Liver (tissue), 9 donors: Measurements from ENCODE around the gene ACKR3. TPM values are rescaled to one million over a fixed set of nuclear protein-coding genes. Genes with fewer than 3 reads are reported as not detected.

Source experiments
- DNase-seq: peaks from one replicate; pipeline ENCODE4 v3.0.0-alpha.2; 2017; ENCODE audit warnings: low spot score
- H3K27ac ChIP-seq, 2 donors: one replicate each; pipeline ENCODE4 v1.7.0; 2013; ENCODE audit warnings: inconsistent platforms in 2 of 2, low read length in 2 of 2, control low read depth in 1 of 2, low read depth in 1 of 2, mild to moderate bottlenecking in 1 of 2
- H3K27me3 ChIP-seq, 4 donors: one replicate each; pipeline versions ENCODE4 v1.6.1 to v1.7.0; 2013; ENCODE audit warnings: low read length in 3 of 4, inconsistent platforms in 1 of 4, mild to moderate bottlenecking in 1 of 4, moderate library complexity in 1 of 4; ENCODE audit not compliant: control insufficient read depth in 4 of 4, insufficient read depth in 4 of 4
- H3K36me3 ChIP-seq, 4 donors: one replicate each; pipeline versions ENCODE4 v1.6.1 to v1.7.0; 2013; ENCODE audit warnings: low read length in 3 of 4, mild to moderate bottlenecking in 3 of 4, low read depth in 1 of 4, moderate library complexity in 1 of 4; ENCODE audit not compliant: control insufficient read depth in 4 of 4, insufficient read depth in 3 of 4
- H3K4me1 ChIP-seq, 4 donors: one replicate each; pipeline versions ENCODE4 v1.6.1 to v1.7.0; 2013; ENCODE audit warnings: low read length in 3 of 4, mild to moderate bottlenecking in 3 of 4, moderate library complexity in 1 of 4; ENCODE audit not compliant: control insufficient read depth in 4 of 4, insufficient read depth in 4 of 4
- H3K4me3 ChIP-seq, 3 donors: one replicate each; pipeline versions ENCODE4 v1.6.1 to v1.7.0; 2013; ENCODE audit warnings: low read length in 3 of 3, control low read depth in 1 of 3, low read depth in 1 of 3, mild to moderate bottlenecking in 1 of 3
- H3K9ac ChIP-seq, 2 donors: one replicate each; pipeline ENCODE4 v1.7.0; 2013; ENCODE audit warnings: low read length in 2 of 2, mild to moderate bottlenecking in 2 of 2, moderate library complexity in 2 of 2, control low read depth in 1 of 2, low read depth in 1 of 2
- H3K9me3 ChIP-seq, 4 donors: one replicate each; pipeline versions ENCODE4 v1.6.1 to v1.7.0; 2013; ENCODE audit warnings: low read length in 3 of 4; ENCODE audit not compliant: control insufficient read depth in 4 of 4
- ATF3 ChIP-seq: IDR thresholded peaks from 2 replicates; pipeline ENCODE4 v1.6.1; 2016; ENCODE audit warnings: antibody characterized with exemption
- CTCF ChIP-seq: fragments of 150-350 bp; IDR thresholded peaks from 2 replicates; pipeline ENCODE4 v1.5.1; 2017; ENCODE audit warnings: improper control_type of control experiment, low read depth, low read length; ENCODE audit not compliant: missing input control
- EGR1 ChIP-seq, 2 donors: IDR thresholded peaks; 2 replicates each; pipeline ENCODE4 v1.6.1; 2016 to 2018; ENCODE audit warnings: antibody characterized with exemption in 2 of 2, low read depth in 2 of 2
- FOXA1 ChIP-seq: IDR thresholded peaks from 2 replicates; pipeline ENCODE4 v1.6.1; 2016; ENCODE audit warnings: antibody characterized with exemption
- FOXA2 ChIP-seq: IDR thresholded peaks from 2 replicates; pipeline ENCODE4 v1.6.1; 2016; ENCODE audit warnings: antibody characterized with exemption
- GABPA ChIP-seq, 2 donors: IDR thresholded peaks in 1 of 2; conservative IDR thresholded peaks in 1 of 2; 2 replicates each; pipeline ENCODE4 v1.6.1; 2016; ENCODE audit warnings: antibody characterized with exemption in 2 of 2, mild to moderate bottlenecking in 1 of 2, moderate library complexity in 1 of 2
- HNF4A ChIP-seq, 2 donors: conservative IDR thresholded peaks; 2 replicates each; pipeline ENCODE4 v1.6.1; 2016; ENCODE audit warnings: antibody characterized with exemption in 2 of 2, mild to moderate bottlenecking in 2 of 2
- HNF4G ChIP-seq: IDR thresholded peaks from 2 replicates; pipeline ENCODE4 v1.6.1; 2016; ENCODE audit warnings: antibody characterized with exemption
- JUND ChIP-seq, 2 donors: IDR thresholded peaks; 2 replicates each; pipeline ENCODE4 v1.6.1; 2016; ENCODE audit warnings: antibody characterized with exemption in 2 of 2
- MAX ChIP-seq: IDR thresholded peaks from 2 replicates; pipeline ENCODE4 v1.6.1; 2016; ENCODE audit warnings: antibody characterized with exemption
- NR2F2 ChIP-seq: IDR thresholded peaks from 2 replicates; pipeline ENCODE4 v1.6.1; 2016; ENCODE audit warnings: antibody characterized with exemption
- REST ChIP-seq: IDR thresholded peaks from 2 replicates; pipeline ENCODE4 v1.6.1; 2016; ENCODE audit warnings: antibody characterized with exemption, mild to moderate bottlenecking
- RXRA ChIP-seq, 2 donors: IDR thresholded peaks; 2 replicates each; pipeline ENCODE4 v1.6.1; 2017 to 2018; ENCODE audit warnings: antibody characterized with exemption in 2 of 2, mild to moderate bottlenecking in 1 of 2
- SP1 ChIP-seq: IDR thresholded peaks from 2 replicates; pipeline ENCODE4 v1.6.1; 2018; ENCODE audit warnings: antibody characterized with exemption, mild to moderate bottlenecking
- TAF1 ChIP-seq: conservative IDR thresholded peaks from 2 replicates; pipeline ENCODE4 v1.6.1; 2016; ENCODE audit warnings: antibody characterized with exemption, mild to moderate bottlenecking
- YY1 ChIP-seq: IDR thresholded peaks from 2 replicates; pipeline ENCODE4 v1.6.1; 2016; ENCODE audit warnings: antibody characterized with exemption, mild to moderate bottlenecking
- WGBS: extraction: QIAGEN DNeasy Blood & Tissue Kit; methylation state at CpG from one replicate; pipeline ENCODE4 v1.1.7; 2013; 5-methylcytosine and 5-hydroxymethylcytosine counted together
- polyA plus RNA-seq, 2 donors: library from polyadenylated mRNA; stranded (reverse) in 1 of 2; unstranded in 1 of 2; fragments of 200-250 nt in 1 of 2; fragments of >200 nt in 1 of 2; fragmentation: Nextera tagmentation in 1 of 2; extraction: Ambion mirVana in 1 of 2; gene quantifications; one replicate each; pipeline versions ENCODE4 v1.2.1 to v1.2.3, GENCODE V29; 2013 to 2015
- total RNA-seq, 2 donors: library from RNA; depleted of rRNA; stranded (reverse); fragments of >200 nt; gene quantifications; one replicate each; pipeline ENCODE4 v1.2.3, GENCODE V29; 2014
- donor health status: healthy.
- donor health status: healthy.
- donor health status: healthy.
- donor health status: healthy.
- donor health status: healthy.

ACKR3 gene
- total and polyA plus RNA-seq, 4 donors = 1.6 to 6.0 (median 3.0) TPM

- Histone ChIP-seq H3K27me3 (no peaks in the 10 kb centered on the region), H3K9me3 (no peaks in the 10 kb centered on the region), H3K27ac (no peak overlapping the region), H3K4me1 (no peaks in the 10 kb centered on the region), H3K9ac (no peak overlapping the region), H3K36me3 (no peaks in the 10 kb centered on the region), H3K4me3 (no peak overlapping the region)
- DNase-seq = no peak
- WGBS = 93% methylated on average over 10 of the region's 10 CpGs
- TF ChIP-seq HNF4G (no peak), ATF3 (no peak), GABPA (IDR thresholded peaks at IDR 0.05 in 1 of 2, conservative IDR thresholded peaks at IDR 0.05 in 1 of 2) (no peak), SP1 (no peak), NR2F2 (no peak), HNF4A (conservative IDR thresholded peaks at IDR 0.05) (no peak), JUND (IDR thresholded peaks at IDR 0.05) (no peak), EGR1 (IDR thresholded peaks at IDR 0.05; ENCODE audit: low read depth in 2 of 2) (no peak), RXRA (IDR thresholded peaks at IDR 0.05) (no peak), CTCF (no peak), FOXA1 (no peak), REST (no peak), MAX (no peak), FOXA2 (no peak), TAF1 (no peak)
These were observed 55.6 kb downstream of the ACKR3 start for GRCh38 chr2:236625156-236625690.

- WGBS = 88% methylated on average over 20 of the region's 20 CpGs
- DNase-seq = no peak
- TF ChIP-seq TAF1 (no peak), CTCF (no peak), YY1 (no peak), SP1 (no peak), EGR1 (IDR thresholded peaks at IDR 0.05; ENCODE audit: low read depth in 2 of 2) (no peak), NR2F2 (no peak)
These were observed 56.9 kb downstream of the ACKR3 start for GRCh38 chr2:236626391-236627150.

More at GRCh38 chr2:236626391-236627150, 56.9 kb downstream of the ACKR3 start:
- no peaks in the 10 kb centered on the region for H3K4me1 ChIP-seq
- H3K9me3 ChIP-seq = no peaks in the 10 kb centered on the region
- H3K9ac ChIP-seq = no peak overlapping the region
- no peak overlapping the region for H3K27ac ChIP-seq
- no peak overlapping the region for H3K4me3 ChIP-seq
- no peaks in the 10 kb centered on the region for H3K27me3 ChIP-seq
- H3K36me3 ChIP-seq = no peaks in the 10 kb centered on the region
